GM21381 (cell line): ENCODE results near the gene CXCL17.

Experiments used
- ATAC-seq: cut with Tn5 transposase; IDR thresholded peaks from one replicate; pipeline ENCODE4 v1.9.1; 2021; ENCODE audit warnings: mild to moderate bottlenecking, moderate library complexity; ENCODE audit not compliant: unreplicated experiment

Gene CXCL17

DNA sequence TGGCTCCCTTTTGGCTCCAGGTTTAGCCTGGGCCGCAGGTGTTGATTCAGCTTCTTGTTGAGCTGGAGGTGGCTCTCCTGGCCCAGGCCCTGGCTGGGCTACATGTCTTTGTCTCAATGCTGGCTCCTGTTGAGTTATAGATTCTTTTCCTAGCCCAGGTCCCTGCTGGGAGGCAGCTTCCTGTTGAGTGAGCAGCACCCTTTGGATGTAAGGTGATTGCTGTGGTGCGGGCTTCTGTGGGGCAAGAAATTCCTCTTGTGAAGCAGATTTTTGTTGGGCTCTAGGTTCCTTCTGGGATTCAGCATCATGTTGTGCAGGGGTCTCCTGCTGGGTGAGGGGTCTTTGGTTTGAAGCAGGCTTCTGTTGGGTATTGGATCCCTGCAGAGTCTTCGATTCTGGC is 16.1 kb downstream of the CXCL17 start:
- ATAC-seq: no peak

DNA sequence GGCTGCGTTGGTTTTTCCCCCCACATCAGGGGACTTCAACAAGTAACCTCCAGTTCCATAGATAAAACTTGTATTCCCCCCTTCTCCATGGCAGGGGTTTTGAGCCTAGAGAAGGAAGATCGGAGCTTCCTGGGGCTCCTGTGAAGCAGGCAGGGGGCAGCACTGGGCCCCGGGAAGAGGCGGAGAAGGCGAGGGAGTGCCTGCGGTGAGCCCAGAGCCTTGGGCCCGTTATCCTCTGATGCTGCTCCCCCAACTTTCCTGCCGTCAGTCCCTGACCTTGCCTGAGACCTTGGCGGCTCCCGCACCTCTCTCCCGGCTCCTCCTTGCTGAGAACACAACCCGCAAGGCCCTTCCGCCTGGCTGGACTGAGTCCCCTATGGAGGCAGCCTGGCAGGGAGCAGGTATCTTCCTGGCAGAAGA is 18.0 kb downstream of the CXCL17 start:
- no peak for ATAC-seq

DNA sequence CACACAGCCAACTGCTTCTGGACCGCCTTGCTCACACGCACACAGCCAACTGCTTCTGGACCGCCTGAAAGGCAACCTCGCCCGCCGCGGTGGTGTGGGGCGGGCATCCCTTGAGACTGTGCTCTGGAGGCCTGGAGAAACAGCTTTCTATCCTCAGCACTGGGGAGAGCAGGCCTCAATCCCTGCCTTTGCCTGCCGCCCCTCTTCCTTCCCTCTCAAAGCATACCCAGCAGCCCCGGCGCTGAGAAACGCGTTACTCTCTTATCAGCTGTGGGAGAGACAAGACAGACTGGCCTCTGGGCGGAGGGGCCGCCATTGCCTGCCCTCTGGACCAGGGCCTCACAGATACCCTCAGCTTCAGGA is 18.4 kb downstream of the CXCL17 start:
- no peak for ATAC-seq

DNA sequence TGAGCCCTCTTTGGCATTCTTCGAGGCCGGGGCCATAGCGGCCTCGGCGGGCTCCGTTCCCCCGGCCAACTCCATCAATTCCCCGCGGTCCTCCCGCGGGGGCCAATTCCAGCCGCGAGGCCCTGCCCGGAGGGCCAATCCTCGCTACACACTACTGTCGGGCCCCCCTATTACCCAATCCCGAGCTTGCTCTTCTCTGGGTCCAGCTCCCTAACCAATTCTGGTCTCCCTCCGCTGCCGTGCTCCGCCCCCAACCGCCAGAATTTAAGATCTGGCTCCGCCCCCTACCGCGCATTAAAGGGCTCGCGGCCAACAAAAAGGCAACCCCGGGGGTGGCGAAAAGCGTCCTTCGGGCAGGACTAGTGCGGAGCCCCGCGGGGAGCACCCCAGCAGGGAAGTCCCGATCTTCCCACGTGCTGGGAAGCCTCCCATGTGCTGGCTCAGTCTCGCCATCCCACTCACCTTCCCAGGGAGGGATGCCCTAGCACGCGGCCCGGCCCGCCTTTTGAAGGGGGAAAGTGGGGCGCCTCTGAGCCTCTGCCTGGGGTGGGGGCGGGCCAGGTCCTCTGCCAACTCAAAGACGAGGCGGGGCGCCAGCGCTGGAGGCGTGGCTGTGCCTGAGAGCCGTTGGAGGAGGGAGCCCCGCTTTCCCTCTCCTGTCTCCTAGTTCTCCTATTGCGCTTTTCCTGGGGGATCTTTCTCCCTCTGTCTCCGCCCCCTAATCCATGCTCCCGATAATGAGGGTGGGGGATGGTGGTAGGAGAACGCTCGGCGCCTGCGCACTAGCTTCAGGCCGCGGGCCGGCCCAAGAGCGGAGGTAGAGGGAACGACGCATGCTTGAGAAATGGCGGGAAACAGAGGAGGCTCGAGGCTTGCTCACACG is 19.0 kb downstream of the CXCL17 start:
- peak; percentile 74 for ATAC-seq

DNA sequence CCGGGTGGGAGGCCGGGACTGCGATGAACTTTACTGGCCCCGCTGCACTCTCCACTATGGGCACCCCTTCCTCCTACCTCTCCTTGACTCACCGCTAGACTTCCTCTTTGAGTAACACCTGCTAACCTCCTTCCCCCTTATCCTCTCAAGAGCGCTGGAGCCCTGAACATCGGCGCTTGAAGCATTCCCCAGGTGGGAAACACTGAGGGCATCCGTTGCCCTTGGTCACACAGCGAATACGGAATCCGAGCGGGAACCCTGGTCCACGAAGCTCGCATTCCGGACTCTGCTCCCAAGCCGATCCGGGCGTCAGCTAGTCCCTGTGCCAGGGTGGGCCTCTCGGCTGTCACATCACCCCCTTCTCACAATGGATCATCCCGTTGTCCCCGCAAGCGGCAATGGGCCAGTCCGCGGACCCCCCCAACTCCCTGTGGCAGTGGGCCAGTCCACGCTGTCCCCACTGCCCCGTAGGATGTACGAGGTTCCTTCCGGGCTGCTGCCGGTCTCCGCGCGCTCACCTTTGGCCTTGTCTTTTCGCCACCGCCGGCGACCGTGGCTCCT is 19.8 kb downstream of the CXCL17 start:
- peak; percentile 27 for ATAC-seq

DNA sequence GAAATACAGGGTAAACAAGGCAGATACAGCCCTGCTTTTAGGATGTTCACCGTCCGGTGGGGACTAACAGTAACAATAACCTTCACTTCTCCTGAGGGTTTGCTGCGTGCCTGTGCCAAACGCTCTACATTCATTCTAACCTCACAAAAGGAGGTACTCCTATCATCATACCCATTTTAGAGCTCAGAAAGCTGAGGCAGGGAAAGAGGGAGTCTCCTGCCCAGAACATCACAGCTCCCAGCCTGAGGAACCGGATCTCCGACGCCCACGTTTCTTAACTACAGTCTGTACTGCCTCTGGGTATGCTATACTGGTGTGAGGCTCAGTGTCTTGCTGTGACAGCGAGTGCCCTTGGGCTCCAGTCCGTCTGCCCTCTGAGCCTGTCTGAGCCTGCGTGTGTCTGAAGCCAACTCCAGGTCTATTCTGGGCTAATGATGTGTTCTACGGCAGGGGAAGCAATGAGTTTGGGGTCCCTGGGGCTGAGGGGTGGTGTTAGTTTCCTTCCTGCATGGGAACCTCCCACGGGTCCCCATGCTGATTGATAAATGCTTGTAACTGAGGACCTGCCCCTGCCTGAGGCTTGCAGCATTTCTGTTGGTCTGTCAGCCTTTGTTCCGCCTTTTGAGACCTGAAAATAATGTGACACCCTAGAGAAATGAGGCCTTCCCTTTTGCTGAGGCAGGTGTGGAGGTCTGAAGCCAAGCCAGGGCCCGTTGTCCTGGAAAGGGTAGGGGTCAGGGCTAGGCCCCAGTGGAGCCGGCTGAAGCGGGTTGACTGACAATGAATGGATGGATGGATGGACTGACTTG is 20.4 kb downstream of the CXCL17 start:
- ATAC-seq: no peak

DNA sequence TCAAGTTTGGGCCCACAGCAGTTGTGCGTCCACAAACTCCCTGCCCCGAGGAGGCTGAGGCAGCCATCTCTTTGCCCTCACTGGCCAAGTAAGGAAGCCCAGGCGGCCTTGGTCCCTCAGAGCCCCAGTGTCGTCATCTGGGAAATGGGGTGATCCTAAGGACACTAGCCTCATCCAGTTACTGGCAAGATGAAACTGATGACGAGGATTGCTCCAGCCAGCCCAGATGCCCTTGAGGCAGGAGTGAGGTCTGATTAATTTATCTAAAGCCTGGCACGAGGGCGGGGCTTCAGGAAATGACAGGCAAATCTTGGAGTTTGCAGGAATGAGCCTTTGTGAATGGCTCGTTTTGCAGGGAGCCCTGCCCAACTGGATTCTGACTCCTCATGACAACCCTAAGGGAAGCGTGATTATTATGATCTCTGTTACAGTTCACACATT is 21.1 kb downstream of the CXCL17 start:
- ATAC-seq: no peak

DNA sequence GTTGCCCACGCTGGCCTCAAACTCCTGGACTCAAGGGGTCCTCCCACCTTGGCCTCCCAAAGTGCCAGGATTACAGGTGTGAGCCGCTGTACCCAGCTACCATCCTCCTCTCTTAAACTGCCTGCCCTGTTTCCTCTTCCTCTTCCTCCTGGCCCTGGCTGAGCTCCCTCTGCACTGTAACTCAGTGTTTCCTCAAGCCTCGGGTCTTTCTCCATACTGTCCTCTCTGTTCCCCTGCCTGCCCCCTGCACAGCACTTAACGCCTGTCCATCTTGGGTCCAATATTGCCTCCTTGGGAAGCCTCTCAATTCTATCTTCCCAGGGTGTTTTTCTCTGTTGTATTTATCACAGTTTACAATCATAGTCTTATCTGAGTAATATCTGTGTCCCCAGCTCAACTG is 21.6 kb downstream of the CXCL17 start:
- ATAC-seq: no peak

DNA sequence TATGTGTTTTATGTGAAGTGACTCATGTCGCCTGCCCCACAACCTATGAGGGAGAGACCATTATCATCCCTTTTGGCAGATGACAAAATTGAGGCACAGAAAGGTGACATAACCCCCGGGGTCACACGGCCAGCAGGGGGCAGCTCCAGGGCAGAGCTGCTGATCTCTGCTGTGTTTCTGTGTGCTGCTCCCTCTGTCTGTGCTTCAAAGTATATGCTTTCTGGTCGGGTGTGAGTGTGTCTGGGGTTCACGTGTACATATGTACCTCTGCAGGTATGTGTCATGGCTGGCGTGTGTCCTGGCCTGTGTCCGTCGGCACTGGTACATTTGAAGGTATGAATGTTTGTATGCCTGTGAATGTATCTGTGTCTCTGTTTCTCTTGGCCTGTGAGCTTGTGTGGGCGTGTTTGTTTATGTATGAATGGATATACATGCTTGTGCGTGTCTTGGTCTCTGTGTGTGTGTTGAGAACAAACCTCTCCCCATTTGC is 22.6 kb downstream of the CXCL17 start:
- ATAC-seq: peak; percentile 35

DNA sequence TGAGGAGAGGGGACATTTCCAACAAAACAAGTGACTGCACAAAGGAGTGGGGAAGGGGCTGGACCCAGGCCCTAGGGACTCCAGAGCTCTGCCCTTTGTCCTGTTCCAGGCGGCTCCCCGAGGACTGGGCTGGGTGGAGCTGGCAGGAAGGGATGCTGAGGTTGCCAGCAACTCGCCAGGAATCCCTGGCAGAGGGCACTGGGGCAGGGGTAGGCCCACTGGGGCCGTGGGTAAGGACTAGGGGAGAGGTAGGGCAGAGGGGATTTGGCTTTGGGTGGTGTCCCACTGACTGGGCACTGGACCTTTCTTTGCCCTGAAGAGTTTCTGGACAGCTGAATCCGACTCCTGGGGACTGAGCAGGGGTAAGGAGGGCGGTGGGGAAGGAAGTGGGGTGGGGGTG is 23.4 kb downstream of the CXCL17 start:
- ATAC-seq: no peak

DNA sequence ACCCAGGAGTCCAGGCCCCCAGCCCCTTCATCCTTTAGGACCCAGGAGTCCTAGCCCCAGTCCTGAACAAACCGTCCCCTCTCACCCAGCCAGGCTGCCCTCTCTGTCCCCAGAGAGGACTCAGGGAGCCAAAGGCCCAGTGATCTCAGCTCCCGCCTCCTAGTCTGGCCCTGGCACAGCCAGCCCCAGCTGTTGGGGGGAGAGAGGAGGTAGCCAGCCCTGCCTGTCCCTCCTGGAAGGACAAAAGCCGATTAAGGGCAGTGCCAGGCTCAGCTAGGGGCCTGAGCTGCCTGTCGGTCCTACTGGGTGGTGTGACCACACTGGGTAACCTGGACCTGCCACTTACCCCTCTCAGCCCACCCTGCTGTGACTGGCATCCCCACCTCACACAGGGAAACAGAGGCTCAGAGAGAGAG is 30.1 kb downstream of the CXCL17 start:
- ATAC-seq: no peak

DNA sequence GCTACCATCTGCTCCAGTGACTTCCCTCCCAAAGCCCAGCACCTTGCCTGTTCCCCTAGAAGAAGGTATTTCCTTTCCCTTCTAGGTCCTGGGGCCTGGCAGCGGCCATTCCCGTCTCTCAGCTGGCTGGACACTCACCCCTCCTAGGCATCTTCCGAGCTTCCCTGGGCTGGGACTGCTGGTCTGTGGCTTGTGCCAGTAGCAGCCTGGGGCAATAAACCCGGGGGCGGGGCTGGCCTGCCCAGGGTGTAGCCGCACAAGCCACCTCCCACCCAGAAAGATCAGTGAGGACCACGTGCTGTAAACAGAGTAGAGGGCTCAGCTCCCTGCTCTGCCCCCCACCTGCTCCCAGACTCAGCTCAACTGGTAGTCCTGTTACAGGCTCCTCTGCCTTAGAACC is 30.5 kb downstream of the CXCL17 start:
- ATAC-seq: no peak

DNA sequence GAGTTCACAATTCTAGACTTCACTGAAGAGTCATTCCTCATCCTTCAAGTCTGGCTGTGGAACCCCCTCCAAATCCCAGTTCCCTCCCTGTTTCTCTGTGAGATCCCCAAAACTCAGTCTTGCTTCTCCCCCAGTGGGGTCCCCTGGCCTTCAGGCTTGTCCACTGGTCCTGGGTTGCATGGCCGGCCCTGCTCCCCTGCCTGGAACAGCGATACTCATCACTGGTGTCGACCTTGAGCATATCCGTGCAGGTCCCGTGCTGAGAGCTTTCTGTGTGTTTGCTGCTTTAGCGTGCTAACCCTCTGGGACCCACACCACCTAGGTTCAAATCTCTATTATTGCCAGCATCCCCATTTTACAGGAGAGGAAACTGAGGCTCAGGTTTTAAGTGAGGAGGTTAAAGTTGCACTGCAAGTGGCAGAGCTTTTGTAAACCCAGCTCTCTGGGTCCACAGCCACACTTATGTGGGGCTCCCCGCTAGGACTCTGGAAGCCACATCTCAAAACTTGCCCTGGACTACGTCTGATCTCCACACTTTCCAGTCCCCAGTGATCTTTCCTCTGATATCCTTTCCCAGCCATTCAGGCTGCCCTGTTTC is 31.1 kb downstream of the CXCL17 start:
- ATAC-seq: no peak

DNA sequence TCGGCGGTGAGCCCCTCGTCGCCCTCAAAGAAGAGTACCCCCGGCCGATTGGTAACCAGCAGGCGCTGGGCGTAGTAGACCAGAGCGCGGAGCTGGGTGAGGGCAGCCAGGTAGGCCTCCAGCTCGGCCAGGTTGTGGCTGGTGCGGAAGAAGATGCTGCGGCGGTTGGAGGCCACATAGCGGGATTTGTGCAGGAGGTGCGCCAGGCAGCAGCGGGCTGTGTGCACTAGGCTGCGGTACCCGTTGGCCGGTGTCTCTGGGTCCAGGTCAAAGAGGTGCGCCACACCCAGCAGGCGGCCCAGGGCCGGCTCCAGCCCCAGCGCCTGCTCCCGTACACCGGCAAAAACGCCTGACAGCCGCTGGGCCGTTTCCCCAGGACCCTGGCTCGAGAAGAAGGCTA is 32.4 kb downstream of the CXCL17 start:
- ATAC-seq: no peak

DNA sequence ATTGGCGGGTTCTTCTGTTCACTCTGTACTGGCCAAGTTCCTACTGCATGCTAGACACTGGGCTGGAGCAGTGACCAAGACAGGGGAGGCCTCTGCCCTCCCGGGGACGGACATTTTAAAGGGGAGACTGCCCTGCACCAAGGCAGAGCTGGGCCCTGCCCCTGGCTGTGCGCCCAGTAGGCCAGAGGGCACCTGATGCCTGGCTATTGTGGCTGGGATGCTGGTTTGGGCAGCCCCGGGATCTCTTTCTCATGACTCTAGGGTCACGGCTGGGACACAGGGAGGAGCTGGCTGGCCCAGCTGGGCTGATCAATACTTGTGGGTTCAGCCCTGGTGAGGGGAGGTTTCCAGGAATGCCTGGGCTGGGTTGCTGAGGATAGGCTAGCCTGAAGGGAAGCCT is 33.3 kb downstream of the CXCL17 start:
- no peak for ATAC-seq

DNA sequence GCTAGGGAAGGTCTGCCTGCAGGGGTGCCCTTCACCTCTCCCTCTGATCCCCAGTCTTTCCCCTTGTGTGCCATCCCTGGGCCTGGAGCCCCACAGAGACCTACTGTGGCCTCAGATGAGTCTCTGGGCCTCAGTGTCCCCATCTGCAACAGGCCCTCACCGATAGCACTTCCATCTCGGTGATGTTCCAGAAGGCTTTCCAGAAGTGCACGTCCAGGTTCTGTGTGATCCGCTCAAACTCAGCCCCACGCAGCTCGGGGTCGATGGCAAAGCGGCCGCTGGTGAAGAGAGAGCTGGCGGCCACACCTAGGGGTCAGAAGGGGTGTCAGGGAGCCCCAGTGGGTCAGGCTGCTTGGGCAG is 35.0 kb downstream of the CXCL17 start:
- no peak for ATAC-seq

DNA sequence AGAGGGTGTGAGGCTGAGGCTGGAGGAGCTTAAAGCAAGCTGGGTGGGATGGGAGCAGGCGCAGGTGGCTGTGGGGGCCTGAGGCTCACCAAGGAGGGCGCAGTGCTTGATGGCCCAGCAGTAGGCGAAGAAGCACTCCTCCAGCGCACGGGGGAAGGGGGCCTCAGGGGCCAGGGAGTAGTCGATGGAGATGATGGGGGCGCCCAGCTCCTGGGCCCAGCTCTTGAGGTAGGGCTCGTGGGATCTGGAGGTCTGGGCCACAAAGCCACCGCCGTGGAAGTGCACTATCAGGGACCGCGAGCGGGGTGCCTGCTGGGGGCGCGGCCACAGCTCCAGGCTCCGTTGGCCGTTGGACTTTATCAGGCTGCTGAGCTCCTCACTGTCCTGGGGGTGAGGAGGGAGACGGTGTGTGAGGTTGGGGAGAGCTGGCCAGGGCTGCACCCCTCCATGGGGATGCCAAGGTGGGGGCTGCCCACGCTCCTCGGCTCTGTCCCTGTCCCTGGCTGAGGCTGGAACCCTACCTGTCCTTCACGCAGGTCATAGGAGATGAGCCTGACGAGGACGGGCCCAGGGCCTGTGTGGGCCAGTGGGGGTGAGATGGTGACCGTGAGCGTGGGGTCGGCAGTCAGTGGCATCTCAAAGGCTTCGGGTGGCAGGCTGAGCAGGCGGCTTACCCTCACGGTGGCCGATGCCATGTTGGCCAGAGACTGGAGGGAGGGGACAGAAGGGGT is 35.5 kb downstream of the CXCL17 start:
- no peak for ATAC-seq

DNA sequence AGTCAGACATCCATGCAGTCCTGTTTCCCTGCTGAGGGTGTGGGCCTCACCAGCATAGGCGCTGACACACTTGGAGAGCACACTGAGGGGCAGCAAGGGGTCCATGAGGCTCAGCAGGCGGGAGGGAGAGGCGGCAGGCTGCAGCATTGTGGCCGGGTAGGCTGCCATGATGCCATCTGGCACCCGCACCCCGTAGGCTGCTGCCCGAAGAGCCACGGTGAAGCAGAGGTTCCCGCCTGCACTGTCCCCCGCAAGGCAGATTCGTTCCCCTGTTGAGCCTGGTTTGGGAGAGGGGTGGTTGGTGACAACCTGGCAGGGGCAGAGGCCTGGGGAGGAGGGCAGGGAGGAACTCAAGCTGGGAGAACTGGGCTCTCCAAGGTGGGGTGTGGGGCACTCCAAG is 36.6 kb downstream of the CXCL17 start:
- ATAC-seq: no peak

DNA sequence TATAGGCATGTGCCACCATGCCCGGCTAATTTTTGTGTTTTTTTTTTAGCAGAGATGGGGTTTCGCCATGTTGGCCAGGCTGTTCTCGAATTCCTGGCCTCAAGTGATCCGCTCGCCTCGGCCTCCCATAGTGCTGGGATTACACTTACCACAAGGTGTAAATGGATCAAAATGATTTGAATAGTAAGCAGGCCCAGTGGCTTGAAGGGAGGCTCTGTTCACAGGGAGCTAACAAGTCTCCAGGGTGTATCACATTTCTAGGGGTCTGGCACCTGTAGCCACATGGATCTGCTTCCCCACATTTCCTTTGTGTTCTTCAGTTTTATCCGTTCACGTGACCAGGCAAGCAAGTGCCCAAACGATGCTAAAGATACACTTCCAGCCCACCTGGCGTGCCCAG is 39.2 kb downstream of the CXCL17 start:
- ATAC-seq: no peak

DNA sequence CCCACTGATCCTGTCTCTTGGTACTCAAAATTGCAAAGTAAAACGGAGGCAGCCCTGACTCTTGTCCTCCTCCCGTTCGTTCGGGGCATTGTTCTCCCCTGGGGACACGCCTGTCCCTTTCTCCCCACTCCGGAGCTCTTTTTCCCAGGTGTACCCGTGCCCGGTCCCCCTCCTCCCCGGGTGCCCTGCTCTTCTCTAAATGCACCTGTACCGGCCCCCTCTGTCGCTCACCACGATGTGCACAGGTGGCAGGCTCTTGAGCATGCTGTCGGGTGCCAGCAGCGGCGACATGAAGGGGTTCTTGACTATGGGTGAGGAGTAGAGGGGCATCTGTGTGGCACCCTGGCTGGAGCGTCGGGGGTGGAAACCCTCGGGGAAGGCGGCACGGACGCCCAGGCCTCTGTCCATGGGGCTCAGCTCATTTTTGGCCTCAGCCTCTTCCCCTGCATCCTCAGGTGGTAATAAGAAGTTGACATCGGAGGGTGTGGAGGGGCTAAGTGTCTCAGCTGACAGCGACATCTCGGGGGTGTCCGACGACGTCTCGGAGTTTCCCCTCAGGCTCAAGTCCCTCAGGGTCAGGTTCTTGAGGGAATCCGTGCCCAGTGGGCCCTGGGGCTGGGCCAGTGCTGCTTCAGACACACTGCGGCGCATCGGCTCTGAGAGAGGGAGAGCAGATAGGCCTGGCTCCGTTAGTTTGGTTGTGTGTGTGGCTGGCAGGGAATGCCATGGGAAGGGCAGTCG is 40.2 kb downstream of the CXCL17 start:
- no peak for ATAC-seq
